CD4-positive, alpha-beta T cell treated with Interleukin-6 at 100 ng/mL for 8 hours (primary cell): ENCODE data around the gene AGR2.
"Not testable (repeated sequence)": the region's sequence is repeated elsewhere in the genome, so short reads cannot be mapped to it uniquely, and the experiment has no call there.

Source experiments
- DNase-seq: peaks from one replicate; pipeline ENCODE4 v3.0.0-alpha.2; 2020; ENCODE audit warnings: mixed read lengths, low spot score

Gene AGR2

GRCh38 chr7:16804674-16805439 lies at the start of gene AGR2:
Gene AGR2 (minus strand): TSS chr7:16804999. CDS start chr7:16801796, 3,203 bp downstream.
- no peak for DNase-seq

GRCh38 chr7:16853189-16853588 lies 48.4 kb upstream of the AGR2 start:
- not testable (repeated sequence) for DNase-seq

GRCh38 chr7:16851829-16852228 lies 47.0 kb upstream of the AGR2 start:
- DNase-seq = no peak

- DNase-seq = no peak
Observed at GRCh38 chr7:16850614-16851466, 46.0 kb upstream of the AGR2 start.

GRCh38 chr7:16849296-16850148 lies 44.7 kb upstream of the AGR2 start:
- no peak for DNase-seq

- no peak for DNase-seq
Observed at GRCh38 chr7:16847381-16847860, 42.6 kb upstream of the AGR2 start.

GRCh38 chr7:16846601-16847165 lies 41.9 kb upstream of the AGR2 start:
- DNase-seq = no peak

GRCh38 chr7:16845746-16846145 lies 40.9 kb upstream of the AGR2 start:
- no peak for DNase-seq

GRCh38 chr7:16841681-16842080 lies 36.9 kb upstream of the AGR2 start:
- DNase-seq = no peak

- DNase-seq = no peak
Observed at GRCh38 chr7:16840094-16840493, 35.3 kb upstream of the AGR2 start.

- no peak for DNase-seq
Observed at GRCh38 chr7:16839646-16840045, 34.8 kb upstream of the AGR2 start.

GRCh38 chr7:16838891-16839290 lies 34.1 kb upstream of the AGR2 start:
- DNase-seq = no peak

- DNase-seq = no peak
Observed at GRCh38 chr7:16838386-16838785, 33.6 kb upstream of the AGR2 start.

- DNase-seq = no peak
Observed at GRCh38 chr7:16836481-16836880, 31.7 kb upstream of the AGR2 start.

- no peak for DNase-seq
Observed at GRCh38 chr7:16833373-16833772, 28.6 kb upstream of the AGR2 start.

- DNase-seq = no peak
Observed at GRCh38 chr7:16826060-16826459, 21.3 kb upstream of the AGR2 start.

GRCh38 chr7:16822029-16822428 lies 17.2 kb upstream of the AGR2 start:
- no peak for DNase-seq

- no peak for DNase-seq
Observed at GRCh38 chr7:16818732-16819131, 13.9 kb upstream of the AGR2 start.

- no peak for DNase-seq
Observed at GRCh38 chr7:16817536-16817935, 12.7 kb upstream of the AGR2 start.

- DNase-seq = no peak
Observed at GRCh38 chr7:16816824-16817223, 12.0 kb upstream of the AGR2 start.

GRCh38 chr7:16815001-16815400 lies 10.2 kb upstream of the AGR2 start:
- no peak for DNase-seq

- no peak for DNase-seq
Observed at GRCh38 chr7:16813232-16813616, 8.4 kb upstream of the AGR2 start.
